ENCODE measurements around the gene ONECUT3.

The ONECUT3 gene

DNA sequence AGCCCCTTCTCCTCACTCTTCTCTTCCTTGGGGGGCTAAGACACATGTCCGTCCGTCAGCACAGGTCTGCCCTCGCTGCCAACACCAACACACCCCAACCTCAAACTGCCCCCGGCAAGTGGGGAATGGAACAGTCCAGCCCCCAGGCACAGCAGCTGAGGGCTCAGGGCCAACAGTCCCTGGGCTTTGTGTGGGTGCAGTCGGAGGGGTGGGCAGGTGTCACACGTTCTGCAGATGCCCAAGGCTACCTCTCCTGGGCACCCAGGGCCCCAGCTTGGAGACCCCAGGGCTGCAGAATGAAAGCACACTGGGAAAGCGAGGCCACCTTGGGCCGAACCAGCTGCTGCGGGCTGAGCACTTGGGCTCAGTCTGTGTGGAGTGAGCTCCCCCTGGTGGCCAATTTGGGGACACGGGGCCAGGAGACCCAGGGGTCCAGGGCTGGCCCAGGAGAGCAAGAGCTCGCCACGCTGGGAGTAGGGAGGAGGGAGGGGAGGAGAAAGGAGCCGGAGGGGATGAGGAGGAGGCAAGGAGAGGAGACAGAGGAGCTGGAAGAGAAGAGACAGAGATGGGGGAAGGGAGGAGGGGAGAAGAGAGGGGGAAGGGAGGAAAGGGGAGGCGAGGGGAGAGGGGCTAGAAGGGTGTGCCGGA, 72.7 kb downstream of the ONECUT3 start:
- peak; percentile 99 for DNase-seq (ENCODE audit: insufficient read length)
- TF ChIP-seq TAF1 (IDR thresholded peaks at IDR 0.05; ENCODE audit: borderline replicate concordance, low read depth, low read length) (no peak), POLR2AphosphoS5 (IDR thresholded peaks at IDR 0.05; ENCODE audit: low read depth, low read length) (no peak), POLR2A (IDR thresholded peaks at IDR 0.05; ENCODE audit: low read depth, low read length) (0 out of 2 replicates have a peak, but pooled peaks have one; percentile 37)
- peak; percentile 85 for FAIRE-seq

DNA sequence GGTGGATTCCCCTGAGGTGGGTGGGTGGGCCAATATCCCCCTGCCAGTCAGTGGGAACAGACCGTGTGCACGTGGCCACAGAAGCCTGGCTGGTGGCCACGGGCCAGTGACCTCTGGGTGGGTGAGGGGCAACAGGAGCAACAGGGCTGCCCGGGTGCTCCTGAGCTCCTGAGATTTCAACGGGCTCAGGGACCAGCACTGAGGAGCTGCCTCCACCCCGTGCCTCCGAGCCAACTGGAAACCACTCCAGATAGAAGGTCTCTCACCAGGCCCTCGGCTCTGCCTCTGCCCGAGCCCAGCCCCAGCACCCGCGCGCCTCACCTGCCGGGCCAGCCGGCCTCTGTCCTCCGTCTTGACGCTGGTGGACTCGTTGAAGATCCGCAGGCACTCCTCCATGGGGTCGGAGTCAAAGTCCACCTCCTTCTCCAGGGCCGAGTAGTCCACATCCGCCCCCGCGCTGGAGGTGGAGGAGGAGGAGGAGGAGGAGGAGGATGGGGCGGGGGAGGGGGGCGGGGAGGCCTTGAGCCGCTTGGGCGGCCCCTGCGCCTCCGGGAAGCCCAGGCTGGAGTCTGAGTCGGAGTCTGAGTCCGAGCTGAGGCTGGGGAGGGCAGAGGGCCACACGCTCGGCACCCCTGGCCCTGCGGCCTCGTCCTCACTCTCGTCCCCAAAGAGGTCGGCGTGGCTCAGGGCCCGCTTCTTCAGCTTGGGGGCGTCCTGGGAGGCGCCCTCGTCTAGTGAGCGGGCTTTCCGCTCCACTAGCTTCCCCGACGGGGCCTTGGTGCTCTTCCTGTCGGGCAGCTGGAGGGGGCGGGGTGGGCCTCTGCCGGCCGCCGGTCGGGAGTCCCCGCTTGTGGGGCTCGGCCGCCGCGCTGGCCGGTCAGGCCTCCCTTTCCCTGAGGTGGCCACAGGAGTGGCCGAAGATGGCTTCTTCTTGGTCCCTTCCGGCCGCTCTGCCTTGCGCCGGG, 73.5 kb downstream of the ONECUT3 start:
- TF ChIP-seq POLR2A (IDR thresholded peaks at IDR 0.05; ENCODE audit: low read depth, low read length) (peak; percentile 41; the same call in 1 of the 2 replicates), TAF1 (IDR thresholded peaks at IDR 0.05; ENCODE audit: borderline replicate concordance, low read depth, low read length) (no peak)
- FAIRE-seq (no peak), DNase-seq (ENCODE audit: insufficient read length) (no peak)

DNA sequence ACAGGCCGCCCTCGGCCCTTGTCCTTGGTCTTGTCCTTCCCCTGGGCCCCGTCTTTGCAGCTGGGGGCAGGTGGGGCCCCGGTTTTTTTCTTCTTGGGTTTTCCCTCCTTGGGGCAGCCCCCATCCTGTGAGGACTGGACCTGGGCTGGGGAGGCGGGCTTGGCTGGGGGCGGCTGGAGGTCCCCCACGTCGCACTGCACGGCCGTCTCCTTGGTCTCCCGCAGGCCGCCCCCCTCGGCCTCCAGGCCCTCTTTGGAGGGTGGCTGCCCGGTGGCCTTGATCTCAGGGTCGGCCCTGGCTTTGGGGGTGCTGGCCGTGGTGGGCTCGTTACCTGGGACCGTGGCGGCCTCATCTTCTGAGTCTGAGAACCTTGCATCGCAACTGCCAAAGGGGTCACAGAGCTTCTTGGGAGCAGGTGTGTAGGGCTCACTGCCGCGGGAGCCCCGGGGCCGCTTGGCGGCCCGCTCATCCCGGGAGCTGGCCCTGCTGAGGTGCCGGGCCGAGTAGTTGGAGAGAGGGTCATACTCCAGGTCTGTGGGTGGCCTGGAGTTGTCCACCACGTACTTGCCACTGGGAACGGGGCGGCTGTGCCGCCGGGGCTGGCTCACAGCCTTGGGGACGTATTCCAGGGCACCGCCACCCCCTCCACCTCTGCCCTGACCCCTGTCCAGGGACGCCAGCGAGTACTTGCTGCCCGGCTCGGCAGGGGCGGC, 74.4 kb downstream of the ONECUT3 start:
- FAIRE-seq: no peak
- TF ChIP-seq POLR2A (IDR thresholded peaks at IDR 0.05; ENCODE audit: low read depth, low read length) (no peak), TAF1 (IDR thresholded peaks at IDR 0.05; ENCODE audit: borderline replicate concordance, low read depth, low read length) (no peak), POLR2AphosphoS5 (IDR thresholded peaks at IDR 0.05; ENCODE audit: low read depth, low read length) (no peak)
- DNase-seq (ENCODE audit: insufficient read length): no peak

DNA sequence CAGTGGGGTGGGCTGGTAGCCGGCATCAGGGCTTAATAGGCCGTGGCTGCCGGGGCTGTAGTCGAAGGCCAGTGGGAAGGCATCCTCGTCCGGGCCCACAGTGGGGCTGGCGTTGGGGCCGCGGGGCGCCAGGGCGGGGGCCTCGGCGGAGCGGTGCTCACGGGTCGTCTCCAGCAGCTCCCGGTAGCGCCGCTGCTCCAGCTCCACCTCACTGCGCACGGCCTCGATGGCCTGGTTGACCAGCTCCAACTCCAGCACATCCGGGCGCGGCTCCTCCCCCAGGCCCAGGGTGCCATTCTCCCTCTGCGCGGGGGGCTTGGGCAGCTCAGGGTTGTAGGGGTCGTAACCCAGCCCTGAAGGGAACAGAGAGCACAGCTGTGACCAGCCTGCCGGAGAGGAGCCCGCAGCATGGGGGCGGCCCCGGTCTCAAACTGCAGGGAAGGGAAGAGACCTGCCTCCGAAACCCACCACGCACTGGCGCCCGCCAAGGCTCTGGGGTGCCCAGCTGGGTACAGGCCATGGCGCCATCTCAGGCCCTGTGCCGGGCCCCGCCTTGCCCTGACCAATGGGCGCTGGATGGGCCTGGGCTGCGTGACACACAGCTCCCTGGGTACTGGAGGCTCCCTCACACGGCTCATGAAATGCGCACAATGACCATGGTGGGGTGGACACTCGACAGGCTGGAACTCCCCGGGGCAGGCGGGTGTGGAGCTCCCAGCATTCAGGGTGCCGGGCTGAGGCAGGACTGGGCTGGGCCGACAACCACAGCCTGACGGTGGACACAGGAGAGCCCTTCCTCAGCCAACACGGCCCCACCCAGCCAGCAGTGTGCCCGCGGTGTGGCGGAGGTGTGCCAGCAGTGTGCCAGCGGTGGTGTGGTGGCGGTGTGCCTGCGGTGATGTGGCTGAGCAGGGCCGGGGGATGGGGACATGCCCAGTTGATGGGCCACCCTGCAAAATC, 75.3 kb downstream of the ONECUT3 start:
- no peak for TF ChIP-seq POLR2A (IDR thresholded peaks at IDR 0.05; ENCODE audit: low read depth, low read length)
- DNase-seq (ENCODE audit: insufficient read length) (no peak), FAIRE-seq (no peak)

DNA sequence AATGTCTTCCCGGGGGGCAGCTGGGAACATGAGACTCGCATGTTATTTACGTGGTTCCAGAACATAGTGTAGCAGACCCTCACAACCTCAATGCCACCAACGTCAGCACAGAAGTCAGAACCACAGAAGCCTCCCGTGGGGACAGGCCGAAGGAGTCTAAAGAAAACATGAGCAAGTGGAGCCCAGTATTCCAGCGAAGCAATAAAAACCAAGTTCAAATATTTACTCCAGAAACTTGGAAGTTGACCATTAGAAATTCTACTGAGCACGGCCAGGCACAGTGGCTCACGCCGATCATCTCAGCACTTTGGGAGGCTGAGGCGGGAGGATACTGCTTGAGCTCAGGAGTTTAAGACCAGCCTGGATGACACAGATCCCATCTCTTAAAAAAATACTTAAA, 76.7 kb downstream of the ONECUT3 start:
- DNase-seq (ENCODE audit: insufficient read length): no peak
- TF ChIP-seq POLR2A (IDR thresholded peaks at IDR 0.05; ENCODE audit: low read depth, low read length) (no peak), POLR2AphosphoS5 (IDR thresholded peaks at IDR 0.05; ENCODE audit: low read depth, low read length) (no peak), TAF1 (IDR thresholded peaks at IDR 0.05; ENCODE audit: borderline replicate concordance, low read depth, low read length) (no peak)
- no peak for FAIRE-seq

DNA sequence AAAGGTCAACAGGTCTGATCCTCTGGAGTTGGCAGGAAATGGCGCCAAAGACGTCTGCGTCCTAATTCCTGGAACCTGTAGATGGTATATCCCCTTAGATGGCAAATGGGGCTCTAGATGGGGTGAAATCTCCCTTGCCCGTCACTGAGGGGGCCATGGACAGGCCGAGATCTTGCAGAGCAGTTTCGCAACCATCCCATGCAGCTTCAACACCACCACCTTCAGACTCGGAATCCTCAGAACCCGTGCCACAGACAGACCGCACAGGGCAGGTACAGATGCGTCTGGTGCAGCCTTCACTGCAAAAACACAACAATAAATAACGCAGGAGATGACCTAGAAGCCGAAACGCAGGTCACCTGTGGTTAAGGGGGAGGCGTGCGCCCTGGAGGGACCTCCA, 77.3 kb downstream of the ONECUT3 start:
- DNase-seq (ENCODE audit: insufficient read length): no peak
- TF ChIP-seq POLR2AphosphoS5 (IDR thresholded peaks at IDR 0.05; ENCODE audit: low read depth, low read length) (no peak), TAF1 (IDR thresholded peaks at IDR 0.05; ENCODE audit: borderline replicate concordance, low read depth, low read length) (no peak), POLR2A (IDR thresholded peaks at IDR 0.05; ENCODE audit: low read depth, low read length) (no peak)
- FAIRE-seq: no peak

Measured in GM12892 (cell line).